ENCODE data around the gene MTUS2.

The MTUS2 gene

DNA sequence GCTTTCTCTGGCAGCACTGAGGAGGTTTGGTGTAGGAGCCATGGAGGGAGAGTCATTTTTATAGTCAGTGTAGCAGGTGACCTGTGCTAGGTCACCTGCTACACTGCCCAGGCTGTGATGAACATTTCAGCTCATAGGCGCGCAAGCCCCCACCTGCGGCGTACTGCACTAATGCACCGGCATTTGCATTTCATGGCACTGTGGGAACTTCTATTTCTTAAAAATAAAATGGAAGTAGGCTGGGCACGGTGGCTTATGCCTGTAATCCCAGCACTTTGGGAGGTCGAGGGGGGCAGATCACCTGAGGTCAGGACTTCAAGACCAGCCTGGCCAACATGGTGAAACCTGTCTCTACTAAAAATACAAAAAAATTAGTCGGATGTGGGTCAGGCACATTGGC lies 674.4 kb downstream of the MTUS2 start:
- no peak for DNase-seq

- DNase-seq: no peak
Observed at GRCh38 chr13:29496241-29496712, 676.1 kb downstream of the MTUS2 start.

DNA sequence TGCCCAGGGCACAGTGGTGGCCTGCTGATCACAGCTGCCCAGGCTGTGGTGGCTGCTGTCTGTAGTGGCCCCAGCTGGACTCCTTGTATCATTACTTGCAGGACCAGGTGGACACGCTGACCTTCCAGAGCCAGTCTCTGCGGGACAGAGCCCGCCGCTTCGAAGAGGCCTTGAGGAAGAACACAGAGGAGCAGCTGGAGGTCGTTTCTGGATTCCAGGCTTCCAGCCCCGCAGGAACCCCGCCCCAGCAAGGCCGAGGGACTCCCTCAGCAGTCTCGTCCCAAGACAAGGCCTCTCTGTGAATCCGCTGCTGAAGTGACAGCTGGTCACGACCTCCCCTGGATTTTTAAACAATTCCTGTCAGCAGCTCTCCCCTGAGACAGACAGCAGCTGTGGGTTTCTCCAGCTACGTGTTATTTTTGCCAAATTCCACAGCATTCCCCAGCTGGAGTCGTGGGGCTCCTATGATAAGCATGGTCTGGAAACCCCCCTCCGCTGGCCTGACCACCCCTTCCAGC lies 677.1 kb downstream of the MTUS2 start:
- no peak for DNase-seq

GRCh38 chr13:29498426-29499040 lies 678.4 kb downstream of the MTUS2 start:
- DNase-seq: no peak

GRCh38 chr13:29499506-29500165 lies 679.5 kb downstream of the MTUS2 start:
- no peak for DNase-seq

DNA sequence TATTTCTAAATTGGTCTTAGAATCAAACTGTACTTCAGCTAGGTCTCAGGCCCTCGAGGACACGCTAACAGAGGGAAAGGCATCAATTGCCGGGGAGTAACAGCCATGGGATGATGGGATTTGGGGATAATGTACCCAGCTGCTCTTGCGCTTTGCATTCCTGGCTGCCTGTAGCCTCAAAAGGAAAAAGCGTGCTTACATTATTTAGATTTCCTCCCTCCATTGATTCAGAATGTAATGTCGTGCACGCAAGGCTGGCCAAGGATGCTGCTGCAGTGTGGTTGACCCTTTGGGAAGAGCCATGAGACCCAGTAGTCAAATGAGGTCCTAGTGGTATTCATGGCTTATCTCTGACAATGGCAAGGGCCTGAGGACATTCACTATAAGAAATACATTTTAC lies 680.2 kb downstream of the MTUS2 start:
- no peak for DNase-seq

DNA sequence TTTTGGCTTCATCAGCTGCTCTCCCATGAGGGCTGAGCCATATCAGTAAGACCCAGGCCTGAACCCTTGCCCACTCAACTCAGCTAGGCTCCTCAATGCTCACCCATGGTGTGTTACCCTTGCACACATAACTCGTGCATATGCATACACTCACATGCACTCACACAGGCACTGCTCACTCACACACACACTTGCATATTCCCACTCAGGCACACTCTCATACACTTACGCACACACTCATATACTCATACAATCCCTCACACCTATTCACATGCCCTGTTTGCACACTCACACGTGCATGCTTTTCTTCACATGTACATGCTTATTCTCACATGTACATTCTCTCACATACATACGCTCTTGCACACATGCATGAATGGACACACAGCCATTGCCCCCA lies 681.5 kb downstream of the MTUS2 start:
- DNase-seq: no peak

DNA sequence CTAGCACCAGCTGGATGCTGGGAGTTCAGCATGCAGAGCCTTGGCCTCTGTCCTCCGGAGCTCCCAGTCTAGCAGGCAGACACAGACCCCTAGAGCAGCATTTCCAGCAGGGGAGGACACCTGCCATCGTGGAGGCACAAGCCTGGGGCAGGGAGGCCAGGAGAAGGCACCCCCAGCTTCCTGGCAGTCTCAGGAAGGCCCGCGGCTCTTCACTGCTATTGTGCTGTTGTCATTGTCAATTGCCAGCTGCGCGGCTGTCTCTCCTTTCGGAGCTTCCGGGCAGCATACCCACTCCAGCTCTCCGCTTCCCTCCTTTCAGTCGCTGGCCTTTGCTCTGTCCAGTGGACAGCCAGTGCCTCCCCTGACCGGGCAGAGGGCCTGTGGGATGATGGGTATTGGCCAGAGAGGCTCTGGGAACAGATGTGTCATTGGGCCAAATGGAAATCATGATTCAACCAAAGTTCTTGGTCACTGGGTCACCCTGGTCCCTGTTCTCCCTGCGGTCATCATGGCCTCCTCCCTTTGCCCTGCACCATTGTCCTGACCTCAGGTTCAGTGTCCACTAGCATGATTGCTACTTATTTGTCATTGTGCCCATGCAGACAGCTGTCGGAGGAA lies 682.4 kb downstream of the MTUS2 start:
- DNase-seq: no peak

DNA sequence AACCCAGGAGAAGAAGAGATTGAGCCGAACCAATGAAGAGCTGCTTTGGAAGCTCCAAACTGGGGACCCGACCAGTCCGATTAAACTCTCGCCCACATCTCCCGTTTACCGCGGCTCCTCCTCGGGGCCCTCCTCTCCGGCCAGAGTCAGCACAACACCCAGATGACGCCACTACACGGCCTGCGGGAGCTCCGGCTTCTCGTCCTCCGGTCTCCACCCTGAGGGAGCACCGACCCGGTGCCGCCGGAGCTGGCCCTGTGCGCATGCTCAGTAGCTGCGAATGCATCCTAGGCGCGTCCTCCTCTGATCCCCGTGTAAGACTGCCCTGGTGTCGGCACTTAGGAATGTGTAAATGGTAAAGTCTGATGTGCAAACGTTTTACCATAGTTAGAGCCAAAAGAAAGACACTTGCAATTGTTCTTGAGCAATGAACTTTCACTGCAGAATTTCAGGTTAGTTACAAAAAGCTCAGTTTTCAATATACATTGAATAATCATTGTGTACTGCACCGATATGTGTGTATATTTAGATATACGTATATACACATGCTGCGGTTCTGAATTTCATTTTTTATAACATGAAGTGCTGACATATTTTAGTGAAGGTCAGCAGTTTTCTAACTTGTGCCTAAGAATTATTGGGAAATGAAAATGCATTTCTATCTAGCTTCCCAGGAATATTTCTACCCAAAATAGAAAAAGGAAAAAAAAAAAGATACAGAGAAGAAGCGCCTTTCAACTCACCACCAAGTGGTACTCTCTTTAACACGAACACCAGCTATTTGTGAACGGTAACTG lies 683.1 kb downstream of the MTUS2 start:
- no peak for DNase-seq

DNA sequence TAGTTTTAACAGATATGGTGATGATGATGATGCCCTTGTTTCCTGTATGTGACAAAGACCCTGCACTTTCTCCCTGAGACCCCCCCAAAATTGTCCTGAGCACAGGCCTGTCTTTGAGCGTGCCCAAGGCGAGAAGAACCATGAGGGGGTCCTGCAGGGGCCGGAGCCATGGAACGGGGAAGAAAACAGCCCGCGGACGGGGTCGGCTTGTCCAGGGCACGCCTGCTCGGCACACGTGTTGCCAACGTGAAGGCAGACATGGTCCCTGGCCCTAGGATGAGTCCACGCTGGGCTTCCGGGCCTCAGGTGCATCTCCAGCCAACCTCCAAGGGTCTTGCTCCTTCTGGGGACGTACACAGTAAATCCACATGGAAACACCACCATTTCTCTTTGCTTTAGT lies 684.6 kb downstream of the MTUS2 start:
- DNase-seq: no peak

DNA sequence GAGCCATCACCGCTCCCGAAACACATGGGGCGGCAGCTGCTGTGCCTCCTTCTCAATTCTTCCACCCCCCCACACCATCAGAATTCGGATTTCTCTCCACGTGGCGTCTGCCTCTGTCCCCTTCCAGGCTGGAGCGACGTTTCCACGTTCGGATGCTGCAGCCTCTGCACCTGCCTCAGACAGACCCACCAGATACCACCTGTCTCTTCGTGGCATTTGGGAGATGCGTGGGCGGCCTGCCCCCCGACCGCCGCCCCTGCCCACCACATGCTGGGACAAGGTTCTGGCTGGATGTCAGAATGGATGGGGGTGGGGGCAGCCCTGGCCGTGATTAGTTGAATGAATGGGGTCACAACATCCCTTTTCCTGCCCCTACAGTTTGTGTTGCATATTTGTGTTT lies 685.4 kb downstream of the MTUS2 start:
- no peak for DNase-seq

- no peak for DNase-seq
Observed at GRCh38 chr13:29505950-29506349, 685.8 kb downstream of the MTUS2 start.

- no peak for DNase-seq
Observed at GRCh38 chr13:29507356-29507755, 687.2 kb downstream of the MTUS2 start.

DNA sequence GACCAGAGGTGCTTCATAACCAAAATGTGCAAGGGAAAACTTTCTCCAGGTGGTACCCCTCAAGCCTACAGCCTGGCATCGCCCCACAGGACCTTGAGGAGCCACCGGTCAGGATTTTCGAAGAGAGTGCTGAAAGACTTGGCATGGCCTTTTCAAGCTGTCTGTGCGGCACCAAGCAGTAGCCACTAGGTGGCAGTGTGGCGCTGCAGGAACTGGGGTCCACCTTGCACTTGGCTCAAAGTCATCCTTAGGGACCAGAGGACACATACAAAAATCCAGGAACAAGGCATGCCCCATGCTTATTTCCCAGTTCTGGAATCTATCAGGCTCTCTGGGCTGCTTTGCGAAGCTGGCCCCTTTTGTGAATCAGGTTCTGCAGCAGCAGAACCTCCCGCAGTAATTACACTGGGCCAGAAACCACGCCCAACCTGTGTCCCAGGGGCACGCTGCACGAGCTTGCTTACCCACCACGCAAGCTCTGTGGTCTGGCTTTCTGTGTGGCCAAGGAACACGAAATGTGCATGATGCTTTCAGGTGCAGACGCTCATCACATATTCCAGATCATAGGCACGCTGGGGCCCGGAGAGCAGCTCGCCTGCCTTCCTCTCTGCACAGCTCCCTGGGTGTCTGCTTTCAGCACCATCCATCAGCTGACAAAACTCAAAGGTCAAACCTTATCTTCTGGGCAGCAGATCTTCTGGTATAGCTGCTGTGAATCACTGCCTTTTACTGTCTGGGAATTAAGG lies 688.2 kb downstream of the MTUS2 start:
- DNase-seq: peak; percentile 43 to 53 (median 50)

GRCh38 chr13:29508876-29509252 lies 688.7 kb downstream of the MTUS2 start:
- DNase-seq: no peak

GRCh38 chr13:29509999-29510589 lies 690.0 kb downstream of the MTUS2 start:
- no peak for DNase-seq

DNA sequence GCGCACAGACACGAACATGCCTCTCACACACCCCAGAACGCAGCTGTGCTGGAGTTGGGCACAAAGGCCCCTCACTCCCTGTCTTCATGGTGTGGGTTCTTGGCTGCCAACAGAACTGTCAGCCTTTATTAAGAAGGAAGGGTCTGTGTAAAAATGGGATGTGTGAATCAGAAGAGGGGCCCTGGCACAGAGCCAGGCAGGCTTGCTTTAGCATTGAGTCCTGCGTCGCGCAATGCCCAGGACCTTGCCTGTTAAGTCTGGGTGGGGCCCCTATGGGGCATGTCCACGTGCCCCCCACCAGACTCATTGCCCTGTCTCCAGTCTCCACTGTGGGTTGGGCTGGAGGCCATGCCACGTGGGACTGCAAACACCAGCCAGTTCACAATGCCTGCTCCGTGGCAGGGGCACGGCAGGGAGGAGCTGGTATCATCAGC lies 690.5 kb downstream of the MTUS2 start:
- DNase-seq: no peak

GRCh38 chr13:29511106-29511796 lies 691.1 kb downstream of the MTUS2 start:
- DNase-seq: no peak

DNA sequence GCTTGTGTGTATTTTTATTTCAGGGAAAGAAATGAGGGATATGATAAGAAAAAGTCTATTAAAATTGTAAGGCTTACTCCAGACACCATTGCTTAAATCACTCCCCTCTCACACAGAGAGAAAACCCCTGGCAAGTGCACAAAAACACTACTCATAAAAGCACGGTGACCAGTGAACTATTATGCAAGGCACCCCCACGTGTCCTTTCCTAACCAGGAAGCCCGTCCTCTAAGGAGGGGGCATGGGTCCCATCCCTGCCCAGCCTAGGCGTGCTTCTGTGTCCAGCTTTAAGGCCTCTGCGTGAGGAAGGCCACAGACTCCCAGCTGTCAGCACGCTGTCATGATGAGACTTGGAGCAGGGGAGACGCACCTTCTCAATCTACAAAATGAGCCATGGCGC lies 691.8 kb downstream of the MTUS2 start:
- no peak for DNase-seq

DNA sequence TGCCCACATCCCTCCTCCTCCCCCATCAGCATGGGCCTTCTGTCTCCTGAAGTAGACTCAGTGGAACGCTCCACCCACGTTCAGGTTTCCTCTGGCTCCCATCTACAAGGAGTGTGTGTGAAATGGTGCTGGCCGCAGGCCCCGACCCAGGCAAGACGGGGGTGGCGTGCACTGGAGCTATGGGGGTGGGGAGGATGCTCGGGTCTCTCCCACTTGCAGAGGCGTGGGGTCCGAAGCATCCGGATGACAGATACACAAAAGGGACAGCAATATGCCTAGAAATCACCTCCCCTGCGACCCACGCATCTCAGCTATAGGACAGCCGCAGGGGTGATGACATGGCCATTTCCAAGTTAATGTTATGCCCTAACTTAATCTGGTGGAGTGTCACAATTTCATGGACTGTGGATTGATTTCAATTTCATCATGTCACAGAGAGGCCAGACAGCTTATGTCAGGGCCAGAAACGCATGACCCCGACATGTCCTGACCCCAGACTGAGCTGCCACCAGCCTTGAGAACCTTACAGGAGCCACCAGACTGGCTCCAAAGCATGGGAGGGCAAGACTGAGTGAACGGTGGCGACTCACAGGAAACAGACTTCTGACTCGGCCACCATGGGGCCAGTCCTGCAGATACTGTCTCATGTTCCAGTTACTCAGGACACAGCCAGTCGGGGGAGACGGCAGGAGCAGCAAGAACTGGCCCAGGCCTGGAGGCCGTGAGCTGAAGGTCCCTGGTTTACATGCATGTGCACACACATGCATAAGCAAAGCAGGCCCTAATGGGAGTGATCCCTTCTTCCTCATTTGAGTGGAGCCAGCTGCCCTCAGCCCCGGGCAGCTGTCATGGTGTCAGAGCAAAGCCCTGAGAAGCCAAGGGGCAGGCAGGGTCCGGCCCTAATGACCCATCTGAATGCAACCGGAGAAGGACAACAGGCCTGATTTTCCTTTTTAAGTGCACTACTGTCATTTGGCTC lies 693.2 kb downstream of the MTUS2 start:
- no peak for DNase-seq
